ENCODE measurements around the gene FAM227B.

- TF ChIP-seq CTCF (conservative IDR thresholded peaks at IDR 0.05 in 1 of 2, IDR thresholded peaks at IDR 0.05 in 1 of 2; ENCODE audit: extremely low read depth in 1 of 2, insufficient read depth in 1 of 2, low read depth in 1 of 2, low read length in 2 of 2) (no peak), EZH2 (IDR thresholded peaks at IDR 0.05; ENCODE audit: borderline replicate concordance, low read length) (no peak)
Observed at GRCh38 chr15:49619226-49619625, 1.4 kb downstream of the FAM227B start.

All from mammary epithelial cell (primary cell).